Neural cell (in vitro differentiated cells): ENCODE results near the gene KRTAP5-9.
"Not testable (repeated sequence)": the region's sequence is repeated elsewhere in the genome, so short reads cannot be mapped to it uniquely, and the experiment has no call there.

Experiments
- CTCF ChIP-seq: fragments of 450-650 bp; IDR thresholded peaks from 2 replicates; pipeline ENCODE4 v1.5.1; 2014; ENCODE audit warnings: antibody characterized with exemption, mild to moderate bottlenecking, moderate library complexity; ENCODE audit not compliant: poor library complexity, severe bottlenecking
- POLR2AphosphoS5 ChIP-seq: IDR thresholded peaks from 2 replicates; pipeline ENCODE4 v1.6.1; 2012
- REST ChIP-seq: IDR thresholded peaks from 2 replicates; pipeline ENCODE4 v1.6.1; 2012; ENCODE audit warnings: borderline replicate concordance
- SMC3 ChIP-seq: fragments of 450-650 bp; conservative IDR thresholded peaks from 2 replicates; pipeline ENCODE4 v1.6.1; 2014; ENCODE audit warnings: antibody characterized with exemption, mild to moderate bottlenecking, moderate library complexity; ENCODE audit not compliant: poor library complexity

- not testable (repeated sequence) for TF ChIP-seq CTCF, SMC3, POLR2AphosphoS5, REST
Measured at GRCh38 chr11:71539971-71540370, 8.2 kb upstream of the KRTAP5-9 start.
